Measurements from ENCODE around the gene TRIB2. TPM values are rescaled to one million over a fixed set of nuclear protein-coding genes. Genes with fewer than 3 reads are reported as not detected.

TRIB2 gene
- total and polyA plus RNA-seq, 2 donors (not counting 3 experiments of a cell fraction or from before 2014, with no cell fraction given), result 15.8 to 20.5 TPM

DNA sequence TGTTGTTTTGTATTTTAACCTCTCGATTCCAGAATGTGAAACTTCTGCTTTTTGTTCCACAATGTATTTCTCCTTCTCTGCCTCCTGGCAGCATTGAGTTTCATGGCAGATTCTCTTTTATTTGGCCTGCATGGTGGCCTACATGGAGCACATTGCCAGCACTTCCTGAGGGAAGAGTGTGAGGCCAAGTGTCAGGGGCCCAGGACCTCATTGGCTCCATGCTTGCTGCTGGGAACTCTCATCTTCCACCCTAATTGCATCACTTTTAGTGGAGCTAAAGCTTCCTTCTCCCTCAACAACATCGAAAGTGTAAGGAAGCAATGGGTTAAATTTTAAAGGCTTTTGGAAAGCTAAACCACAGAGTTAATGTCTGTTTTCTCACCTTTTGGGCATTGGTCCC lies 9.5 kb downstream of the TRIB2 start:
- Histone ChIP-seq H3K9me1 (replicated peaks; ENCODE audit: control insufficient read depth, extremely low read depth, insufficient read depth, low read length) (no peaks in the 10 kb centered on the region), H3K27me3 (ENCODE audit: control insufficient read depth in 2 of 2, insufficient read depth in 2 of 2, low read length in 2 of 2) (no peaks in the 10 kb centered on the region), H3K36me3 (ENCODE audit: control insufficient read depth in 2 of 2, extremely low read depth in 1 of 2, insufficient read depth in 2 of 2, low read length in 2 of 2) (peaks cover 0 to 23% of the 10 kb centered on the region in 2 experiments), H3K79me2 (ENCODE audit: control insufficient read depth, insufficient read depth, low read length) (no peaks in the 10 kb centered on the region), H3K4me3 (replicated peaks in 1 of 3; ENCODE audit: insufficient read depth in 1 of 3, low read depth in 1 of 3, low read length in 3 of 3) (no peak overlapping the region), H3K4me1 (ENCODE audit: control insufficient read depth, extremely low read depth, insufficient read depth, low read length) (no peaks in the 10 kb centered on the region), H3K9me3 (replicated peaks; ENCODE audit: control insufficient read depth, insufficient read depth, low read length) (no peaks in the 10 kb centered on the region), H3K4me2 (ENCODE audit: insufficient read depth, low read length) (no peak overlapping the region), H2AFZ (ENCODE audit: low read depth, low read length) (no peak overlapping the region), H3K9ac (replicated peaks; ENCODE audit: extremely low read depth, insufficient read depth, low read length) (no peak overlapping the region), H3K27ac (ENCODE audit: insufficient read depth, low read depth, low read length) (no peak overlapping the region), H4K20me1 (replicated peaks; ENCODE audit: control insufficient read depth, extremely low read depth, insufficient read depth, low read length) (no peaks in the 10 kb centered on the region)
- intact Hi-C loops (cut with micrococcal nuclease), result no loop called here
- FAIRE-seq (no peak), DNase-seq (ENCODE audit: low read depth, low spot score) (no peak)
- POLR2A ChIA-PET, result interaction anchor here (1.1 kb wide), 1 partner anchor 9 kb away, joined by 4 read pairs; no protein-coding TSS in a partner anchor
- CTCF ChIA-PET, result interaction anchor here (1.1 to 1.9 kb wide), 3 partner anchors 9 to 206 kb away, joined by 3 to 5 read pairs (median 5); partner anchors contain the start of gene TRIB2
- no peak for TF ChIP-seq FOS (IDR thresholded peaks at IDR 0.05; ENCODE audit: borderline replicate concordance, insufficient read depth, low read length)
- TF ChIP-seq, protein P1, sequence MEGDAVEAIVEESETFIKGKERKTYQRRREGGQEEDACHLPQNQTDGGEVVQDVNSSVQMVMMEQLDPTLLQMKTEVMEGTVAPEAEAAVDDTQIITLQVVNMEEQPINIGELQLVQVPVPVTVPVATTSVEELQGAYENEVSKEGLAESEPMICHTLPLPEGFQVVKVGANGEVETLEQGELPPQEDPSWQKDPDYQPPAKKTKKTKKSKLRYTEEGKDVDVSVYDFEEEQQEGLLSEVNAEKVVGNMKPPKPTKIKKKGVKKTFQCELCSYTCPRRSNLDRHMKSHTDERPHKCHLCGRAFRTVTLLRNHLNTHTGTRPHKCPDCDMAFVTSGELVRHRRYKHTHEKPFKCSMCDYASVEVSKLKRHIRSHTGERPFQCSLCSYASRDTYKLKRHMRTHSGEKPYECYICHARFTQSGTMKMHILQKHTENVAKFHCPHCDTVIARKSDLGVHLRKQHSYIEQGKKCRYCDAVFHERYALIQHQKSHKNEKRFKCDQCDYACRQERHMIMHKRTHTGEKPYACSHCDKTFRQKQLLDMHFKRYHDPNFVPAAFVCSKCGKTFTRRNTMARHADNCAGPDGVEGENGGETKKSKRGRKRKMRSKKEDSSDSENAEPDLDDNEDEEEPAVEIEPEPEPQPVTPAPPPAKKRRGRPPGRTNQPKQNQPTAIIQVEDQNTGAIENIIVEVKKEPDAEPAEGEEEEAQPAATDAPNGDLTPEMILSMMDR (IDR thresholded peaks at IDR 0.05; ENCODE audit: extremely low read depth in 1 of 2, insufficient read depth in 1 of 2, low read depth in 1 of 2, low read length in 2 of 2), result no peak
- no peak for TF ChIP-seq GATA2 (IDR thresholded peaks at IDR 0.05; ENCODE audit: insufficient read depth, insufficient read length, low read depth, low read length)
- no peak for TF ChIP-seq MYC (IDR thresholded peaks at IDR 0.05; ENCODE audit: low read depth, low read length)
- dilution Hi-C loops (cut with MboI; ENCODE audit: extremely low pct_ligation_motif_present, low sequenced_read_pairs), result no loop called here
- BruUV-seq (replicated peaks), result no TSS peak

DNA sequence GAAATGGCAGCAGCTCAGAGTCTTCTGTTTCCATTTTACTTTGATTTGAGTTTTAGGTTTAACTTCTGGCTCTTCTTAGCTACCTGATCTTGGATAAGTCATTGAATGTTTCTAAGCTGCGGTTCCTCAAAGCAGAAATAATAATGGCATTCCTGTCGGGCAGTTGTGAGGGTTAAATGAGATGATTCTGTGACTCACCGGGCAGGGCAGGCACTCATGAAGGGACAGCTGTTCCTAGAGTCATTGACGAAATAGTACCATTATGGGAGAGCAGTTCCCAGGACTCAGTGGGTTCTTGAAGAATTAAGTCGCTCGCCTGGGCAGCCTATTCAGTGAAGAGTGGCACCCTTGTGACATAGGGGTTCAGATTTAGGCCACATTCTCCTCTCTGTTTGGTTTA lies 10.3 kb downstream of the TRIB2 start:
- FAIRE-seq, result no peak
- POLR2A ChIA-PET, result interaction anchor here (0.5 kb wide), 1 partner anchor 1009 kb away, joined by 4 read pairs; no protein-coding TSS in a partner anchor
- no peak overlapping the region for H3K27ac ChIP-seq (ENCODE audit: insufficient read depth, low read depth, low read length)
- no peak overlapping the region for H2AFZ ChIP-seq (ENCODE audit: low read depth, low read length)
- H3K4me3 ChIP-seq (replicated peaks in 1 of 3; ENCODE audit: insufficient read depth in 1 of 3, low read depth in 1 of 3, low read length in 3 of 3), result no peak overlapping the region
- no peaks in the 10 kb centered on the region for H4K20me1 ChIP-seq (replicated peaks; ENCODE audit: control insufficient read depth, extremely low read depth, insufficient read depth, low read length)
- H3K27me3 ChIP-seq (ENCODE audit: control insufficient read depth in 2 of 2, insufficient read depth in 2 of 2, low read length in 2 of 2), result no peaks in the 10 kb centered on the region
- dilution Hi-C loops (cut with MboI; ENCODE audit: extremely low pct_ligation_motif_present, low sequenced_read_pairs) (no loop called here), intact Hi-C loops (cut with micrococcal nuclease) (no loop called here)
- no peak for DNase-seq (ENCODE audit: low read depth, low spot score)
- no peak for TF ChIP-seq EZH2 (IDR thresholded peaks at IDR 0.05; ENCODE audit: borderline replicate concordance, low read depth, low read length, severe bottlenecking)
- no peak for TF ChIP-seq POLR2A (IDR thresholded peaks at IDR 0.05; ENCODE audit: low read depth, low read length)
- TF ChIP-seq POLR2AphosphoS5 (IDR thresholded peaks at IDR 0.05; ENCODE audit: insufficient read depth, low read depth, low read length), result no peak
- TF ChIP-seq FOS (IDR thresholded peaks at IDR 0.05; ENCODE audit: borderline replicate concordance, insufficient read depth, low read length), result no peak
- TF ChIP-seq, protein P2, sequence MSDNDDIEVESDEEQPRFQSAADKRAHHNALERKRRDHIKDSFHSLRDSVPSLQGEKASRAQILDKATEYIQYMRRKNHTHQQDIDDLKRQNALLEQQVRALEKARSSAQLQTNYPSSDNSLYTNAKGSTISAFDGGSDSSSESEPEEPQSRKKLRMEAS (IDR thresholded peaks at IDR 0.05; ENCODE audit: insufficient read depth, insufficient read length), result no peak
- TF ChIP-seq JUN (IDR thresholded peaks at IDR 0.05; ENCODE audit: borderline replicate concordance, insufficient read depth, insufficient read length, low read depth), result no peak
- no peak for TF ChIP-seq MYC (IDR thresholded peaks at IDR 0.05; ENCODE audit: low read depth, low read length)
- TF ChIP-seq GATA2 (IDR thresholded peaks at IDR 0.05; ENCODE audit: insufficient read depth, insufficient read length, low read depth, low read length), result no peak
- TF ChIP-seq, protein P1 (IDR thresholded peaks at IDR 0.05; ENCODE audit: extremely low read depth in 1 of 2, insufficient read depth in 1 of 2, low read depth in 1 of 2, low read length in 2 of 2), result no peak
- no peaks in the 10 kb centered on the region for H3K79me2 ChIP-seq (ENCODE audit: control insufficient read depth, insufficient read depth, low read length)
- BruUV-seq (replicated peaks), result no TSS peak
- CTCF ChIA-PET, result interaction anchor here (1.1 to 1.9 kb wide), 3 partner anchors 9 to 206 kb away, joined by 3 to 5 read pairs (median 5); partner anchors contain the start of gene TRIB2
- H3K9me1 ChIP-seq (replicated peaks; ENCODE audit: control insufficient read depth, extremely low read depth, insufficient read depth, low read length), result no peaks in the 10 kb centered on the region
- H3K4me1 ChIP-seq (ENCODE audit: control insufficient read depth, extremely low read depth, insufficient read depth, low read length), result no peaks in the 10 kb centered on the region
- H3K9ac ChIP-seq (replicated peaks; ENCODE audit: extremely low read depth, insufficient read depth, low read length), result no peak overlapping the region
- peaks cover 0 to 24% of the 10 kb centered on the region in 2 experiments for H3K36me3 ChIP-seq (ENCODE audit: control insufficient read depth in 2 of 2, extremely low read depth in 1 of 2, insufficient read depth in 2 of 2, low read length in 2 of 2)
- H3K9me3 ChIP-seq (replicated peaks; ENCODE audit: control insufficient read depth, insufficient read depth, low read length), result no peaks in the 10 kb centered on the region
- H3K4me2 ChIP-seq (ENCODE audit: insufficient read depth, low read length), result no peak overlapping the region
